C4-2B (cell line): Measurements from ENCODE around the gene PRICKLE3.

ENCODE experiments used
- ZFX ChIP-seq: fragments of 450-650 bp; IDR thresholded peaks from 2 replicates; pipeline ENCODE4 v1.6.1; 2017
- TF ChIP-seq, protein P1 (sequence below): fragments of 450-650 bp; conservative IDR thresholded peaks from 2 replicates; pipeline ENCODE4 v1.5.1; 2017; ENCODE audit warnings: mild to moderate bottlenecking

DNA sequence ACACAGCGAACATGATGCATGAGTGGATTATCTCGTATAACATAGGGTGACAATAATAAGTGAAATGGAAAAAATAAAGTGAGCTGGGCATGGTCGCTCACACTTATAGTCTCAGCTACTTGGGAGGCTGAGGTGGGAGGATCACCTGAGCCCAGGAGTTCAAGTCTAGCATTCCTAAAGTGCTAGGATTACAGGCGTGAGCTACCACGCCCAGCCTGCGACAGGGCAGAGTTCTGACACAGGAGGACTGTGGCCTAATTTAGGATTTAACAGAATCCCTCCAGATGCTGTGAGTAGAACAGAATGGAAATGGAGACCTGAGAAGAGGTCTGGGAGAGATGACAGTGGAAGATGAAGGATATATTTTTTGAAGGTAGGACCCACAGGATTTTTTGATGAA, 3.4 kb upstream of the PRICKLE3 start:
- TF ChIP-seq, protein P1, sequence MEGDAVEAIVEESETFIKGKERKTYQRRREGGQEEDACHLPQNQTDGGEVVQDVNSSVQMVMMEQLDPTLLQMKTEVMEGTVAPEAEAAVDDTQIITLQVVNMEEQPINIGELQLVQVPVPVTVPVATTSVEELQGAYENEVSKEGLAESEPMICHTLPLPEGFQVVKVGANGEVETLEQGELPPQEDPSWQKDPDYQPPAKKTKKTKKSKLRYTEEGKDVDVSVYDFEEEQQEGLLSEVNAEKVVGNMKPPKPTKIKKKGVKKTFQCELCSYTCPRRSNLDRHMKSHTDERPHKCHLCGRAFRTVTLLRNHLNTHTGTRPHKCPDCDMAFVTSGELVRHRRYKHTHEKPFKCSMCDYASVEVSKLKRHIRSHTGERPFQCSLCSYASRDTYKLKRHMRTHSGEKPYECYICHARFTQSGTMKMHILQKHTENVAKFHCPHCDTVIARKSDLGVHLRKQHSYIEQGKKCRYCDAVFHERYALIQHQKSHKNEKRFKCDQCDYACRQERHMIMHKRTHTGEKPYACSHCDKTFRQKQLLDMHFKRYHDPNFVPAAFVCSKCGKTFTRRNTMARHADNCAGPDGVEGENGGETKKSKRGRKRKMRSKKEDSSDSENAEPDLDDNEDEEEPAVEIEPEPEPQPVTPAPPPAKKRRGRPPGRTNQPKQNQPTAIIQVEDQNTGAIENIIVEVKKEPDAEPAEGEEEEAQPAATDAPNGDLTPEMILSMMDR, result no peak
- TF ChIP-seq ZFX, result no peak
